HepG2 (cell line): ENCODE measurements around the gene CD4. TPM values are rescaled to one million over a fixed set of nuclear protein-coding genes. Genes with fewer than 3 reads are reported as not detected.
A peak's percentile ranks its signal among the peaks of the same experiment; 100 is the strongest.

Experiments used
- ARID4A ChIP-seq: sonication (generic); formaldehyde crosslinking; IDR thresholded peaks from 2 replicates; pipeline ENCODE4 v1.5.0; 2020; ENCODE audit warnings: mild to moderate bottlenecking, missing genetic modification reagents, borderline replicate concordance
- CBX5 ChIP-seq: sonication (generic); formaldehyde crosslinking; IDR thresholded peaks from 2 replicates; pipeline ENCODE4 v1.4.0; 2020; ENCODE audit warnings: missing genetic modification reagents, borderline replicate concordance
- HBP1 ChIP-seq: IDR thresholded peaks from 2 replicates; pipeline ENCODE4 v1.6.1; 2016; ENCODE audit warnings: low read depth, control low read depth
- MTA3 ChIP-seq: sonication (generic); formaldehyde crosslinking; IDR thresholded peaks from 2 replicates; pipeline ENCODE4 v1.4.0; 2020; ENCODE audit warnings: missing genetic modification reagents
- SOX5 ChIP-seq: IDR thresholded peaks from 2 replicates; pipeline ENCODE4 v1.6.1; 2016; ENCODE audit warnings: borderline replicate concordance
- TCF7 ChIP-seq: sonication (generic); IDR thresholded peaks from 2 replicates; pipeline ENCODE4 v1.6.1; 2016; ENCODE audit warnings: antibody characterized with exemption, low read depth
- THYN1 ChIP-seq: sonication (generic); formaldehyde crosslinking; IDR thresholded peaks from 2 replicates; pipeline ENCODE4 v1.8.1; 2023; ENCODE audit warnings: low read depth, mild to moderate bottlenecking, moderate library complexity, missing genetic modification reagents, borderline replicate concordance
- ZFYVE20 ChIP-seq: sonication (generic); formaldehyde crosslinking; IDR thresholded peaks from 2 replicates; pipeline ENCODE4 v1.8.0; 2023; ENCODE audit warnings: low read depth, mild to moderate bottlenecking, moderate library complexity, missing genetic modification reagents, borderline replicate concordance
- ZGPAT ChIP-seq: IDR thresholded peaks from 2 replicates; pipeline ENCODE4 v1.6.1; 2016; ENCODE audit warnings: mild to moderate bottlenecking
- ZNF333 ChIP-seq: sonication (generic); formaldehyde crosslinking; IDR thresholded peaks from 2 replicates; pipeline ENCODE4 v1.4.0; 2020; ENCODE audit warnings: mild to moderate bottlenecking, missing genetic modification reagents, borderline replicate concordance
- ZNF33A ChIP-seq: sonication (generic); formaldehyde crosslinking; IDR thresholded peaks from 2 replicates; pipeline ENCODE4 v1.5.1; 2020; ENCODE audit warnings: missing genetic modification reagents, mild to moderate bottlenecking, moderate library complexity, borderline replicate concordance
- ZNF446 ChIP-seq: sonication (generic); formaldehyde crosslinking; IDR thresholded peaks from 2 replicates; pipeline ENCODE4 v1.5.0; 2020; ENCODE audit warnings: mild to moderate bottlenecking, missing genetic modification reagents
- ZNF780A ChIP-seq: sonication (generic); formaldehyde crosslinking; IDR thresholded peaks from 2 replicates; pipeline ENCODE4 v1.8.0; 2022; ENCODE audit warnings: mild to moderate bottlenecking, missing genetic modification reagents, moderate library complexity
- polyA plus RNA-seq, 8 experiments: library from polyadenylated mRNA; depleted of rRNA in 3 of 8; stranded (reverse) in 7 of 8; unstranded in 1 of 8; fragments of >200 nt; fragmentation: Illumina TruSeq in 4 of 8; extraction: Trizol in 4 of 8; gene quantifications; 2 replicates each; pipeline versions ENCODE4 v1.2.1 to v1.2.3, GENCODE V29; 2011 to 2016; ENCODE audit warnings: low read depth in 4 of 8, missing spikeins in 1 of 8, mixed read lengths in 1 of 8; ENCODE audit not compliant: insufficient read depth in 1 of 8
- total RNA-seq, 5 experiments: library from RNA; depleted of rRNA; stranded (reverse); fragments of >200 nt; fragmentation: Illumina TruSeq; extraction: Trizol; gene quantifications; 2 replicates each; pipeline ENCODE4 v1.2.3, GENCODE V29; 2016; ENCODE audit warnings: low read depth in 1 of 5

CD4 gene
- total and polyA plus RNA-seq, 2 of the 13 experiments (the other 11 are each of a cell fraction or from before 2014, with no cell fraction given): 0.07 to 0.95 TPM

- TF ChIP-seq HBP1 (CRISPR knock-in tag) (peak; percentile 63), MTA3 (CRISPR knock-in tag) (no peak), CBX5 (CRISPR knock-in tag) (no peak), SOX5 (CRISPR knock-in tag) (0 out of 2 replicates have a peak, but pooled peaks have one; percentile 8), TCF7 (no peak), ZNF33A (CRISPR knock-in tag) (no peak), ARID4A (CRISPR knock-in tag) (peak; percentile 65; the same call in 1 of the 2 replicates), ZFYVE20 (CRISPR knock-in tag) (no peak), THYN1 (no peak), ZGPAT (peak; percentile 57; the same call in 1 of the 2 replicates), ZNF446 (CRISPR knock-in tag) (0 out of 2 replicates have a peak, but pooled peaks have one; percentile 47), ZNF780A (CRISPR knock-in tag) (no peak), ZNF333 (no peak)
These were observed 21.7 kb upstream of the CD4 start (continued) for GRCh38 chr12:6767353-6768319.
